ENCODE results near the gene RNU6-1.

- TF ChIP-seq CTCF (IDR thresholded peaks at IDR 0.05): no peak
- TF ChIP-seq POLR2A (IDR thresholded peaks at IDR 0.05): no peak
Observed at GRCh38 chr15:67841513-67841762, 1.6 kb upstream of the RNU6-1 start.

All from sigmoid colon (tissue), 3 donors.